GM12891 (cell line): ENCODE results near the gene ELL.

Experiments used
- POLR2A ChIP-seq: IDR thresholded peaks from 2 replicates; pipeline ENCODE4 v1.6.1; 2011; ENCODE audit warnings: low read depth, low read length, control low read depth
- POLR2AphosphoS5 ChIP-seq: IDR thresholded peaks from 2 replicates; pipeline ENCODE4 v1.6.1; 2011; ENCODE audit warnings: low read depth, low read length, control low read depth
- POU2F2 ChIP-seq: IDR thresholded peaks from 2 replicates; pipeline ENCODE4 v1.6.1; 2011; ENCODE audit warnings: low read depth, mild to moderate bottlenecking, control low read depth, low read length, moderate library complexity

DNA sequence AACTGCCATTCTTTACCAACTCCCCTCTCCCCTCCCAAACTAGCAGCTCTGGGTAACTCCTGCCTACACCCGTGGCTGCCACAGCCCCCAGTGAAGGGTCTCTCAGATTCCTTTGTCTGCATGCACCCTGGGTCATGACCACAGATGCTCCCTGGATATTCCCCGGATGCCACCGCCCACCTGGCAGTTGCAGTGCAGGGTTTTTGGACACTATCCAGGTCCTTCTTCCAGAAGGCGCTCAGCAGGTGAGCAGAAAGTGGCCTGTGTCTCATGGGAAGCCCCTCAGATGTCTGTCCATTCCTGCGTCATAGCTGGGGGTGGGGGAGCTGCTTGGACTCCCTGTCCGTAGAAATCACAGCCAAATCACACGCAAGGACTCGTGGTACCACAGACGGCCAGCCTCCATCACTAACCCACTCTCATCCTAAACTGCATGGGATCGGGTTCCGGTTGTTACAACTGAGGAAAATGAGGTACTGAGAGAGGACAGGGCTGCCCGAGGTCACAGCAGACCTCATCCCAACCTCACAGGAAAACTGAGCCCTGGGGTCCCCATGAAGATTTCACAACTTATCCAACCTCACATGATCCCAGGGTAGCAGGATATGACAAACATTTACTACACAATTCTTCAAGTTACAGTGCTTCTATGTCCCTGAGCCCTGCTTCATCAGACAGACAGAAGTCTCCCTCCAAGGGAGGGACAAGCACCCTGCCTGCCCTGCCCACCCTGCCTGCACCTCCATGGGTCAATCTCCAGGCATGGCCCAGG lies 38.6 kb downstream of the ELL start:
- TF ChIP-seq POLR2AphosphoS5 = no peak
- TF ChIP-seq POU2F2 = no peak
- TF ChIP-seq POLR2A = no peak
